Tibial artery (tissue), 4 donors: ENCODE measurements around the gene COPG1.

Experiments
- DNase-seq, 2 donors: peaks; one replicate each; pipeline ENCODE4 v3.0.0-alpha.2; 2019
- H3K27ac ChIP-seq, 2 donors: fragments of 200-600 bp; sonication (generic) in 1 of 2; 1 replicate in 1 of 2; 2 replicates in 1 of 2; pipeline ENCODE4 v1.5.1; 2018 to 2019; ENCODE audit warnings: mild to moderate bottlenecking in 1 of 2
- H3K27me3 ChIP-seq, 2 donors: fragments of 200-600 bp; sonication (generic) in 1 of 2; one replicate each; pipeline versions ENCODE4 v1.5.1 to v1.6.0; 2016 to 2019
- H3K36me3 ChIP-seq, 3 donors: fragments of 200-600 bp; sonication (generic) in 2 of 3; one replicate each; pipeline ENCODE4 v1.5.1; 2016 to 2019; ENCODE audit warnings: mild to moderate bottlenecking in 2 of 3
- H3K4me1 ChIP-seq, 4 donors: fragments of 200-600 bp; sonication (generic) in 2 of 4; 1 replicate in 3 of 4; 2 replicates in 1 of 4; pipeline ENCODE4 v1.5.1; 2016 to 2019
- H3K4me3 ChIP-seq, 2 donors: fragments of 200-600 bp; sonication (generic) in 1 of 2; 1 replicate in 1 of 2; 2 replicates in 1 of 2; pipeline ENCODE4 v1.5.1; 2018 to 2019; ENCODE audit warnings: mild to moderate bottlenecking in 2 of 2
- H3K9me3 ChIP-seq, 3 donors: fragments of 200-600 bp; sonication (generic) in 1 of 3; one replicate each; pipeline ENCODE4 v1.5.1; 2016 to 2019
- intact Hi-C: fragments of 100-400 bp; cut with DNase I; formaldehyde crosslinking; loops from one replicate; pipeline ENCODE4 v1.15.0; 2023; ENCODE audit warnings: low total_unique reads
- TF ChIP-seq, protein P1 (sequence below), 2 experiments: fragments of 200-600 bp in 1 of 2; fragments of 450-650 bp in 1 of 2; IDR thresholded peaks; one replicate each; pipeline ENCODE4 v1.5.1; 2017 to 2019; ENCODE audit warnings: antibody characterized with exemption in 2 of 2, mild to moderate bottlenecking in 1 of 2, moderate library complexity in 1 of 2

COPG1 gene

DNA sequence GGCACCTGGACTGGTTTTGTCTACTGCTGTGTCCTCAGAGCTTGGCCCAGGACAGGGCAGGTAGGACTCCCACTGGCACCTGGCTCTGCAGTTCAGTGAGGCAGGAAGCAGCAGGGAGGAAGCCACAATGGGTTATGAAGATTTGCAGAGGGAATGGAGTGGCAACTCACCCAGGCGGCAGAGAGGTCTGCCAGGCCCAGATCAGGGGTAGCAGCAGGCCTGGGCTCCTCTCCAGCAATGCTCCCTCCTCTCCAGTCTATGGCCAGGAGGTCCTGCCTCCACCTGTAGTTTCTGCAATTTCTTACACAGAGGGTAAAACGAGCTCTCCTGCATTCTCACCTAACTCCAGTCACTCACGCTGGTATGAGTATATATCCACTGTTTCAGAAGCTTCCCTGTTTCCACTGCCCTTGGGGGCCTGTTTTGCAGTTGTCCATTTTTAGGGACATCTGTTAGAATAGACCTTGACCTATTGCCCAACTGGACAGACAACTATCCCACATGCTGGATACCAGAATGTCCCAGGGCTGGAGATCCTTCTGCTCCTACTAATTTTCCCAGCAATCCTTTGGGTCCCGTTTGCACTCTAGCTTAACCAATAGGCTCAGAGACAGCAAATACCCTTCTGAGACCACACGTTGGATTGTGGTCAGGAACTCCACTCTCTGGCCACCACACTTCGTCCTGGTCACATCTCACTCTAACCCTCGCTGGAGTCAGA, 64.4 kb downstream of the COPG1 start:
- no peaks in the 10 kb centered on the region for H3K9me3 ChIP-seq
- H3K27ac ChIP-seq = peak overlapping the region; percentile 90 to 95
- TF ChIP-seq, protein P1, sequence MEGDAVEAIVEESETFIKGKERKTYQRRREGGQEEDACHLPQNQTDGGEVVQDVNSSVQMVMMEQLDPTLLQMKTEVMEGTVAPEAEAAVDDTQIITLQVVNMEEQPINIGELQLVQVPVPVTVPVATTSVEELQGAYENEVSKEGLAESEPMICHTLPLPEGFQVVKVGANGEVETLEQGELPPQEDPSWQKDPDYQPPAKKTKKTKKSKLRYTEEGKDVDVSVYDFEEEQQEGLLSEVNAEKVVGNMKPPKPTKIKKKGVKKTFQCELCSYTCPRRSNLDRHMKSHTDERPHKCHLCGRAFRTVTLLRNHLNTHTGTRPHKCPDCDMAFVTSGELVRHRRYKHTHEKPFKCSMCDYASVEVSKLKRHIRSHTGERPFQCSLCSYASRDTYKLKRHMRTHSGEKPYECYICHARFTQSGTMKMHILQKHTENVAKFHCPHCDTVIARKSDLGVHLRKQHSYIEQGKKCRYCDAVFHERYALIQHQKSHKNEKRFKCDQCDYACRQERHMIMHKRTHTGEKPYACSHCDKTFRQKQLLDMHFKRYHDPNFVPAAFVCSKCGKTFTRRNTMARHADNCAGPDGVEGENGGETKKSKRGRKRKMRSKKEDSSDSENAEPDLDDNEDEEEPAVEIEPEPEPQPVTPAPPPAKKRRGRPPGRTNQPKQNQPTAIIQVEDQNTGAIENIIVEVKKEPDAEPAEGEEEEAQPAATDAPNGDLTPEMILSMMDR (IDR thresholded peaks at IDR 0.05) = no peak
- H3K4me3 ChIP-seq = peak overlapping the region; percentile 92 to 95
- H3K36me3 ChIP-seq = no peaks in the 10 kb centered on the region
- intact Hi-C loops = no loop called here
- peak in 1 of 2 donors; percentile 63 for DNase-seq
- H3K27me3 ChIP-seq = no peaks in the 10 kb centered on the region
- H3K4me1 ChIP-seq = peaks cover 5 to 31% (median 20%) of the 10 kb centered on the region in 4 donors

DNA sequence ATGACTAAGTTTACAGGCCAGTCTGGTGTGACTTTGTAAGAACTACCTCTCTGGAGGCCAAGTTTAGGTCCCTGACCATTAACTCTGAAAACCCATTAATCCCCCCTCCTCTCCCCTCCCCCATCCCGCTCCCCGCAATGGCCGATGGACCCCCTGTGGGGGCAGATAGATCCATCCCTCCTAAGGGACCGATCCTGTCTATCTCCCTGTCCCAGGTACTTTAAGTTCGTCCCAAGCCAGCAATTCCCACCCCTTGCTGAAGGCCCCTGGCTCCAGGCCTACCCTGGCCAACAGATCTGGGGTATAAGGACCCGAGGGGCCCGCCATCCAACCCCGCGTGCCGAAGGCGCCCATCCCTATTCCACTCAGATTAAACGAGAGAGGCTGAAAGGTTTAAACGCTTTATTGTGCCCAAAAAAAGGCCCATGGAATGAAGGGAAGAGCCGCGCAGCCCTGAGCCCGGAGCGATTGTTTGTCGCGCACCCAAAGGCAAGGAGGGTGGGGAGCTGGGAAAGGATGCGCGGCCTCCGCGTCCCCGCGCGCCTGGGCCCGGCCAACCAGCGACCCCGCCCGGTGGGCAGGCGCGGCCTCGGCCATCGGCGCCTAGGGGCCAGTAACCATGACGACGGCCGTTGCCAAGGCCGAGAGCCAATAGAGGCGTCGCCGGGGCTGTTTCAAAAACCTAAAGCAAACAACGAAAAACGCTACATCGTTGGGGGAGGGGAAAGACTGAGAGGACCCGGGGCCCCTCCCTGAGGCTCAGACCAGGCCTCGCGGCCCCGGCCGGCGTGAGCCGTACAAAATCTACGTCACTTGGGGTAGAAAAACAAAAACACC, 65.2 kb downstream of the COPG1 start:
- intact Hi-C loops = loop anchor here (5.0 kb wide), 1 partner anchor 37 kb away; the partner anchor contains the start of gene HMCES
- Histone ChIP-seq H3K4me1 (peaks cover 5 to 31% (median 20%) of the 10 kb centered on the region in 4 donors), H3K27me3 (no peaks in the 10 kb centered on the region), H3K9me3 (no peaks in the 10 kb centered on the region), H3K4me3 (peak overlapping the region; percentile 92 to 95), H3K36me3 (peaks cover 0 to under 1% (median 0%) of the 10 kb centered on the region in 3 donors), H3K27ac (peak overlapping the region; percentile 90 to 95)
- DNase-seq = peak; percentile 90 to 94
- TF ChIP-seq, protein P1 (IDR thresholded peaks at IDR 0.05) = no peak

DNA sequence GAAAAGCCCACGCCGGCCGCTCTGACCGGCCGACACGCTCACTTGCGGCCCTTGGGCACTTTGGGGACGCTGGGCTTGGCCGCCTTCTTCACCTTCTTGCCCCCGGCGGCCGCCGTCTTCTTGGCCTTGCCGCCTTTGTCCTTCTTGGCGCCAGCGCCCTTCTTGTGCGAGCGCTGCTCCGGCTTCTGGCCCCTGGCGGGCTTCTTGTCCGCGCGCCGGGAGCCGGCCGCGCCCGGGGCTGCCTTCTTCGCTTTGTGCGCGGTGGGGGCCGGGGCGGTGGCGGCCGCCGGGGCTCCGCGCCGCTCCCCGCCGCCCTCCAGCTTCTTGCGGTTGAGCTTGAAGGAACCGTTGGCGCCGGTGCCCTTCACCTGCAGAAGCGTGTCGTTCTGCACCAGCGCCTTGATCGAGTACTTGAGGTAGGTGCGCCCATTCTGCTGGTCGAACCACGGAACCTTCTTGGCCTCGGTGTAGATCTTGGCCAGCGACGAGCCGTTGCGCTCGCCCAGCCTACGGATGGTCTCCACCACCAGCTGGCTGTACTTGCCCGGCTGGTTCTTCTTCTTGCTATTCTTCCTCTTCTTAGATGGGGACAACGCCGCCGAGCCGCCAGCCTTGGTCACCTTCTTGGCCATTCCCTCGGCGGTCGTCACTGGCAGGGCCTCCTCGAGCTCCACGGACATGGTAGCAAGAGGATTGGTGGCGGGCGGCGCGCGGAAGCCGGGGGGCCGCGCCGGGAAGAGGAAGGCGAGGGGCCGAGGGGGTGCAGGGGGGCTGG, 66.0 kb downstream of the COPG1 start:
- intact Hi-C loops = loop anchor here (5.0 kb wide), 1 partner anchor 38 kb away; the partner anchor contains the start of gene HMCES
- peak overlapping the region; percentile 90 to 95 for H3K27ac ChIP-seq
- DNase-seq = peak; percentile 60 to 79

DNA sequence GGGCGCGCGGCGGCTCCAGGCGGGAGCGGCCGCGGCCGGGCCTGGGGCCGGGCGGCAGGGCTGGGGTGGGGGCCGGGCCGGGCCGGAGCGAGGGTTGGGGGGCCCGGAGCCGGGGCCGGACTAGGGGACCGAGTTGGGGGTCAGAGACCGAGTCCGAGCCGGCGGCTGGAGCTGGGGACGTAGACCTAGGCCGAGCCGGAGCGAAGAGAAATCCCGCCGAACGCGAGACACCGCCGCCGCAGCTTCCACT, 66.5 kb downstream of the COPG1 start:
- peak overlapping the region; percentile 90 to 95 for H3K27ac ChIP-seq
- H3K4me1 ChIP-seq = peaks cover 5 to 28% (median 20%) of the 10 kb centered on the region in 4 donors
- intact Hi-C loops = loop anchor here (5.0 kb wide), 1 partner anchor 39 kb away; the partner anchor contains the start of gene HMCES

More for the DNA sequence above, 66.0 kb downstream of the COPG1 start:
- peaks cover 5 to 28% (median 20%) of the 10 kb centered on the region in 4 donors for H3K4me1 ChIP-seq
- H3K36me3 ChIP-seq = peaks cover 0 to 9% (median 3%) of the 10 kb centered on the region in 3 donors
- H3K9me3 ChIP-seq = no peaks in the 10 kb centered on the region
- TF ChIP-seq, protein P1 (IDR thresholded peaks at IDR 0.05) = no peak
- H3K4me3 ChIP-seq = peak overlapping the region; percentile 92 to 95
- no peaks in the 10 kb centered on the region for H3K27me3 ChIP-seq

More for the DNA sequence above, 66.5 kb downstream of the COPG1 start:
- Histone ChIP-seq H3K36me3 (peaks cover 0 to 14% (median 8%) of the 10 kb centered on the region in 3 donors), H3K27me3 (no peaks in the 10 kb centered on the region), H3K9me3 (no peaks in the 10 kb centered on the region), H3K4me3 (peak overlapping the region; percentile 92 to 95)
- TF ChIP-seq, protein P1 (IDR thresholded peaks at IDR 0.05) = no peak
- DNase-seq = no peak
